ENCODE results near the gene AHCYL2. TPM values are rescaled to one million over a fixed set of nuclear protein-coding genes. Genes with fewer than 3 reads are reported as not detected.

Gene AHCYL2
- total and polyA plus RNA-seq, 2 of the 8 experiments (the other 6 are each of a cell fraction or from before 2014, with no cell fraction given) = 20.7 to 25.4 TPM

DNA sequence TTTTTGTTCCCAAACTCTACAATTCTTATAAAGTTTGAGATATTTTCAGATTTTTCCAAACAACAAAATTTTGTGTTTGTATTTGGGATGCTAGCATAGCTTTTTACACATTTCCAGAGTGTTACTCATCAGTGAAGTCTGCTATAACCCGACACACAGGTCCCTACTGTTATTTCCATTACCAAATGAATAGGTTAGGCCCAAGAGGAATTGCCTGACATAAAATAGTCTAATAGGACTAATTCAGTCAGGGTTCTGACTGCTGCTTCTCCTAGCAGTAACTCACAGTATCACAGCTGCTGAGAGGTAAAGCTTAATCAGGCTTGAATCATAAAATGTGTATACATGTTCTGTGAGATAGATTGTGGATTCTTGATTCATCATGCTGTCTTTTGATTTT is 160.3 kb downstream of the AHCYL2 start (continued):
- no peak for TF ChIP-seq POLR2AphosphoS5 (IDR thresholded peaks at IDR 0.05; ENCODE audit: low read depth, low read length)
- TF ChIP-seq, protein P1, sequence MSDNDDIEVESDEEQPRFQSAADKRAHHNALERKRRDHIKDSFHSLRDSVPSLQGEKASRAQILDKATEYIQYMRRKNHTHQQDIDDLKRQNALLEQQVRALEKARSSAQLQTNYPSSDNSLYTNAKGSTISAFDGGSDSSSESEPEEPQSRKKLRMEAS (IDR thresholded peaks at IDR 0.05) = no peak
